Endothelial cell (in vitro differentiated cells): Measurements from ENCODE around the gene NKAIN2. TPM values are rescaled to one million over a fixed set of nuclear protein-coding genes. Genes with fewer than 3 reads are reported as not detected.

Source experiments
- DNase-seq: peaks from one replicate; pipeline ENCODE4 v3.0.0; 2021; ENCODE audit warnings: low spot score
- H3K27ac Mint-ChIP-seq: one replicate; pipeline ENCODE4 v1.8.0; 2021; ENCODE audit warnings: mixed read lengths, inconsistent platforms; ENCODE audit not compliant: unreplicated experiment
- H3K27me3 Mint-ChIP-seq: one replicate; pipeline ENCODE4 v1.8.0; 2021; ENCODE audit warnings: mild to moderate bottlenecking, moderate library complexity, mixed read lengths, inconsistent platforms; ENCODE audit not compliant: unreplicated experiment
- H3K36me3 Mint-ChIP-seq: one replicate; pipeline ENCODE4 v1.8.0; 2021; ENCODE audit warnings: mild to moderate bottlenecking, low read depth, mixed read lengths, inconsistent platforms; ENCODE audit not compliant: unreplicated experiment
- H3K4me1 Mint-ChIP-seq: one replicate; pipeline ENCODE4 v1.8.0; 2021; ENCODE audit warnings: mild to moderate bottlenecking, mixed read lengths, inconsistent platforms; ENCODE audit not compliant: unreplicated experiment
- H3K4me3 Mint-ChIP-seq: one replicate; pipeline ENCODE4 v1.8.0; 2021; ENCODE audit warnings: mild to moderate bottlenecking, mixed read lengths, inconsistent platforms; ENCODE audit not compliant: unreplicated experiment
- H3K9me3 Mint-ChIP-seq: one replicate; pipeline ENCODE4 v1.8.0; 2021; ENCODE audit warnings: mixed read lengths, inconsistent platforms; ENCODE audit not compliant: unreplicated experiment
- CTCF ChIP-seq: fragments of 200-600 bp; sonication (generic); IDR thresholded peaks from one replicate; pipeline ENCODE4 v1.5.0; 2021; ENCODE audit warnings: antibody characterized with exemption; ENCODE audit not compliant: unreplicated experiment
- total RNA-seq: library from RNA; stranded (reverse); fragmentation: NEBNext Ultra II Directional; extraction: Animal tissue kit (Norgen Biotek cat#: 25700); gene quantifications from one replicate; pipeline ENCODE4 v1.2.1, GENCODE V29; 2021; ENCODE audit not compliant: unreplicated experiment

NKAIN2 gene
- total RNA-seq, 1 donor from 2014 or later: 9.5 TPM

GRCh38 chr6:123769431-123769830 is 34.2 kb upstream of the NKAIN2 start:
- H3K4me1 Mint-ChIP-seq: no peaks in the 10 kb centered on the region
- H3K27me3 Mint-ChIP-seq: no peaks in the 10 kb centered on the region
- no peak for TF ChIP-seq CTCF
- no peak overlapping the region for H3K4me3 Mint-ChIP-seq
- no peaks in the 10 kb centered on the region for H3K36me3 Mint-ChIP-seq
- no peaks in the 10 kb centered on the region for H3K9me3 Mint-ChIP-seq
- DNase-seq: no peak
- no peak overlapping the region for H3K27ac Mint-ChIP-seq

GRCh38 chr6:123770247-123770949 is 33.3 kb upstream of the NKAIN2 start:
- H3K27me3 Mint-ChIP-seq: no peaks in the 10 kb centered on the region
- H3K36me3 Mint-ChIP-seq: no peaks in the 10 kb centered on the region
- no peak for TF ChIP-seq CTCF
- H3K4me3 Mint-ChIP-seq: no peak overlapping the region
- DNase-seq: no peak
- H3K27ac Mint-ChIP-seq: no peak overlapping the region
- H3K9me3 Mint-ChIP-seq: no peaks in the 10 kb centered on the region
- H3K4me1 Mint-ChIP-seq: no peaks in the 10 kb centered on the region

DNA sequence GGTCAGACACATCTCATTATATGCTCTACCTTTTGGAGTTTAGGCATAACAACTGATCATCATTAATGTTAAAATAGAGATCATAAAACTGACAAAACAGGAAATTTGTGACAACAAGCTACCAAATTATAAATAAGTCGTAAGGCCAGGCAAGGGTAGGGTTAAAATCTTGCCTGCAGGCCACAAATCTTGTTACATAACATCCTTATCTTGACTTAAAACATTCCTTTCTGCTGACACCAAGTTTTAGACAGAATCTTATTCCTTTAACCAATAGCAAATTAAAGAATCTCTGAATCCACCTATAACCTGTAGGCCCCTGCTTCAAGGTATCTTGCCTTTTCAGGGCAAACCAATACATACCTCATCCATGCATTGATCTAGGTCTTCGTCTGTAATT is 32.5 kb upstream of the NKAIN2 start:
- no peaks in the 10 kb centered on the region for H3K36me3 Mint-ChIP-seq
- TF ChIP-seq CTCF: no peak
- no peak overlapping the region for H3K4me3 Mint-ChIP-seq
- no peak for DNase-seq
- no peaks in the 10 kb centered on the region for H3K27me3 Mint-ChIP-seq
- no peaks in the 10 kb centered on the region for H3K9me3 Mint-ChIP-seq
- no peak overlapping the region for H3K27ac Mint-ChIP-seq
- H3K4me1 Mint-ChIP-seq: no peaks in the 10 kb centered on the region

- no peaks in the 10 kb centered on the region for H3K9me3 Mint-ChIP-seq
Observed at GRCh38 chr6:123777563-123777962, 26.1 kb upstream of the NKAIN2 start.

More at GRCh38 chr6:123777563-123777962, 26.1 kb upstream of the NKAIN2 start:
- H3K27me3 Mint-ChIP-seq: no peaks in the 10 kb centered on the region
- no peak for TF ChIP-seq CTCF
- H3K27ac Mint-ChIP-seq: no peak overlapping the region
- DNase-seq: no peak
- H3K36me3 Mint-ChIP-seq: no peaks in the 10 kb centered on the region
- no peak overlapping the region for H3K4me3 Mint-ChIP-seq
- H3K4me1 Mint-ChIP-seq: no peaks in the 10 kb centered on the region
